Measurements from ENCODE around the gene PIGA. TPM values are rescaled to one million over a fixed set of nuclear protein-coding genes. Genes with fewer than 3 reads are reported as not detected.
"Not testable (repeated sequence)": the region's sequence is repeated elsewhere in the genome, so short reads cannot be mapped to it uniquely, and the experiment has no call there.

The PIGA gene
- total RNA-seq, 1 experiment from 2014 or later, result 13.9 TPM

DNA sequence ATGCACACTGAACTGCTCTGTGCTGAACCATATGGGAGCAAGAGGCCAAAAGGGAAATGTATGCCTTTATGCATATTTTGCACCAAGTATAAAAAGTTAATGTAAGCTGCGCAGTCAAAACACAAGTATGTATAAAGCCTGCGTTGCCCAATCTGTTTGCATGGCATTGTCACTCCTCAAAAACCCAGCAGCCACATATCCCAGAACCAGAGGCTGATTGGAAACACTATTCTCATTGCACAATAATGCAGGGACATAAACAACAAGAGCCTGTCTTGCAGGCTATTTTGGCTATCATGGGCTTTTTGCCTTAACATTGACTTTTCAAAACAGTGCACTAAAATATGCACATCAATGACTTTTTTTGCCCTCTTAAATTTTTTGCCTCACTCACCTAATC, 60.4 kb downstream of the PIGA start:
- H2AK5ac ChIP-seq (ENCODE audit: insufficient read length, low read length), result no peak overlapping the region
- H3K56ac ChIP-seq (ENCODE audit: insufficient read length, low read depth, low read length), result no peak overlapping the region
- H3T11ph ChIP-seq (ENCODE audit: low read length), result no peak overlapping the region
- H3K4me1 Mint-ChIP-seq, result peaks cover 5% of the 10 kb centered on the region in 2 experiments
- TF ChIP-seq CTCF (conservative IDR thresholded peaks at IDR 0.05), result no peak
- peaks cover 25 to 56% of the 10 kb centered on the region in 2 experiments for H3K9me3 Mint-ChIP-seq
- H3K79me1 ChIP-seq (ENCODE audit: insufficient read depth, low read depth, low read length, poor library complexity, severe bottlenecking), result no peaks in the 10 kb centered on the region
- no peaks in the 10 kb centered on the region; a peak in 1 of 7 replicates for H3K36me3 Mint-ChIP-seq (ENCODE audit: insufficient read depth in 1 of 3, low read depth in 3 of 3)
- no peaks in the 10 kb centered on the region for H3K27me3 ChIP-seq (ENCODE audit: insufficient read depth, low read length)
- no peaks in the 10 kb centered on the region for H3K9me3 ChIP-seq (ENCODE audit: control insufficient read depth, low read depth, low read length)
- no peak overlapping the region for H4K8ac ChIP-seq (replicated peaks; ENCODE audit: insufficient read length, low read depth, low read length)
- H2BK5ac ChIP-seq (ENCODE audit: insufficient read length, low read length), result no peak overlapping the region
- no peaks in the 10 kb centered on the region; the same call in 1 of the 2 replicates for H3K4me1 ChIP-seq (ENCODE audit: insufficient read depth, low read length)
- H2BK20ac ChIP-seq (ENCODE audit: low read depth, low read length, poor library complexity, severe bottlenecking), result no peak overlapping the region
- no peak overlapping the region for H4K5ac ChIP-seq (ENCODE audit: insufficient read length, low read depth, low read length)
- H3K4me2 ChIP-seq (ENCODE audit: insufficient read depth, insufficient read length, low read length), result no peak overlapping the region
- H3K27ac ChIP-seq (ENCODE audit: insufficient read length, low read depth, low read length), result no peak overlapping the region
- H2AFZ ChIP-seq (ENCODE audit: low read length), result no peak overlapping the region
- H4K91ac ChIP-seq (ENCODE audit: insufficient read length, low read depth, low read length), result no peak overlapping the region
- no peak overlapping the region for H3K4ac ChIP-seq (ENCODE audit: low read depth, low read length)
- no peak overlapping the region for H2BK12ac ChIP-seq (ENCODE audit: insufficient read length, low read depth, low read length)
- no peak overlapping the region for H3K27ac Mint-ChIP-seq
- H3K23ac ChIP-seq (ENCODE audit: insufficient read length, low read depth, low read length), result no peak overlapping the region
- H2BK15ac ChIP-seq (ENCODE audit: low read depth, low read length), result no peak overlapping the region
- H3K27me3 Mint-ChIP-seq (ENCODE audit: low read depth), result no peaks in the 10 kb centered on the region
- H2BK120ac ChIP-seq (ENCODE audit: low read depth, low read length, poor library complexity, severe bottlenecking), result no peak overlapping the region
- no peak overlapping the region for H3K18ac ChIP-seq (ENCODE audit: insufficient read length, low read depth, low read length)
- no peak overlapping the region for H3K4me3 Mint-ChIP-seq
- no peaks in the 10 kb centered on the region for H3K23me2 ChIP-seq (ENCODE audit: insufficient read length, low read depth, low read length, poor library complexity, severe bottlenecking)
- no peaks in the 10 kb centered on the region for H4K20me1 ChIP-seq (ENCODE audit: control insufficient read depth, insufficient read depth, insufficient read length)
- no peaks in the 10 kb centered on the region for H3K79me2 ChIP-seq (ENCODE audit: insufficient read depth, low read length)
- no peak overlapping the region for H3K14ac ChIP-seq (ENCODE audit: insufficient read depth, low read length)
- H3K9ac ChIP-seq (ENCODE audit: extremely low read depth, insufficient read length, low read length), result no peak overlapping the region
- whole genome bisulfite sequencing (ENCODE audit: extremely low coverage, insufficient read length, low lambda C conversion rate), result no CpG with 5 or more reads among the region's 2 CpGs
- DNase-seq, result no peak

GRCh38 chrX:15273275-15273674, 62.0 kb downstream of the PIGA start:
- not testable (repeated sequence) for H2AFZ ChIP-seq (ENCODE audit: low read length); H3K27me3 ChIP-seq (ENCODE audit: insufficient read depth, low read length); H3K18ac ChIP-seq (ENCODE audit: insufficient read length, low read depth, low read length); H3K56ac ChIP-seq (ENCODE audit: insufficient read length, low read depth, low read length); H3K36me3 Mint-ChIP-seq (ENCODE audit: insufficient read depth in 1 of 3, low read depth in 3 of 3); H3T11ph ChIP-seq (ENCODE audit: low read length); H4K91ac ChIP-seq (ENCODE audit: insufficient read length, low read depth, low read length); H4K20me1 ChIP-seq (ENCODE audit: control insufficient read depth, insufficient read depth, insufficient read length); H2AK5ac ChIP-seq (ENCODE audit: insufficient read length, low read length); H2BK120ac ChIP-seq (ENCODE audit: low read depth, low read length, poor library complexity, severe bottlenecking); H3K9ac ChIP-seq (ENCODE audit: extremely low read depth, insufficient read length, low read length); H3K4me3 Mint-ChIP-seq; H3K23me2 ChIP-seq (ENCODE audit: insufficient read length, low read depth, low read length, poor library complexity, severe bottlenecking); DNase-seq; H2BK12ac ChIP-seq (ENCODE audit: insufficient read length, low read depth, low read length); H4K5ac ChIP-seq (ENCODE audit: insufficient read length, low read depth, low read length); H3K4me2 ChIP-seq (ENCODE audit: insufficient read depth, insufficient read length, low read length); H3K14ac ChIP-seq (ENCODE audit: insufficient read depth, low read length); H3K79me1 ChIP-seq (ENCODE audit: insufficient read depth, low read depth, low read length, poor library complexity, severe bottlenecking); H3K27ac ChIP-seq (ENCODE audit: insufficient read length, low read depth, low read length); H3K23ac ChIP-seq (ENCODE audit: insufficient read length, low read depth, low read length); H3K27ac Mint-ChIP-seq; H4K8ac ChIP-seq (replicated peaks; ENCODE audit: insufficient read length, low read depth, low read length); H3K4ac ChIP-seq (ENCODE audit: low read depth, low read length); H3K27me3 Mint-ChIP-seq (ENCODE audit: low read depth); H3K4me1 Mint-ChIP-seq; H3K9me3 ChIP-seq (ENCODE audit: control insufficient read depth, low read depth, low read length); H2BK15ac ChIP-seq (ENCODE audit: low read depth, low read length); H3K4me1 ChIP-seq (ENCODE audit: insufficient read depth, low read length); H2BK5ac ChIP-seq (ENCODE audit: insufficient read length, low read length); H3K79me2 ChIP-seq (ENCODE audit: insufficient read depth, low read length); H2BK20ac ChIP-seq (ENCODE audit: low read depth, low read length, poor library complexity, severe bottlenecking)
- WGBS (ENCODE audit: extremely low coverage, insufficient read length, low lambda C conversion rate), result no CpG with 5 or more reads among the region's 10 CpGs
- H3K9me3 Mint-ChIP-seq, result peaks cover 31 to 52% of the 10 kb centered on the region in 2 experiments
